Activated CD4-positive, alpha-beta T cell treated with anti-CD3 and anti-CD28 coated beads, Interleukin-2, amount 50 U/mL, for 4 hours (primary cell): Measurements from ENCODE around the gene METTL9.
A peak's percentile ranks its signal among the peaks of the same experiment; 100 is the strongest.
"Not testable (repeated sequence)": the region's sequence is repeated elsewhere in the genome, so short reads cannot be mapped to it uniquely, and the experiment has no call there.

Experiments
- DNase-seq, 2 experiments: peaks; one replicate each; pipeline ENCODE4 v3.0.0-alpha.2; 2020

METTL9 gene

GRCh38 chr16:21599122-21600030, at the start of gene METTL9:
Gene METTL9 (plus strand): TSS chr16:21599577. CDS start chr16:21599734, 157 bp downstream.
- DNase-seq: peak; percentile 91

GRCh38 chr16:21549975-21550374, 49.4 kb upstream of the METTL9 start:
- not testable (repeated sequence) for DNase-seq

DNA sequence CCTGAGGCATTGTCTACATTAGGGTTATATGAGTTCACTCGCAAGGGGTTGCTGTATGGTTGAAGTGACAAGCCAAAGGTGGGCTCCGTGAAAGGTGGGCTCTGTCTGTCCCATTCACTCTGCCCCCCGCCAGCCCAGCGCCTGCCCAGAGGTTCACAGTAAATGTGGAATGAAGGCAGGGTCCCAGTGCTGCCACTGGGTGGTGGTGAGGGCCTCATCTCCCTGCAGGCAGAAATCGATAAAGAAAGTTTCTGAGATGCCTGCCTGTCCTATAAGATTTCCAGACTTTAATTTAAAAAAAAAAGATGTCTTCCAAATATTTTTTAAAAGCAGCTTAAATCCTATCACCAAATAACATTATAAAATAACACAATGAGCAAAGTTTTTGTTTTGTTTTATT, 48.9 kb upstream of the METTL9 start:
- DNase-seq: not testable (repeated sequence)

- not testable (repeated sequence) for DNase-seq
These were observed 48.3 kb upstream of the METTL9 start for GRCh38 chr16:21551076-21551475.

DNA sequence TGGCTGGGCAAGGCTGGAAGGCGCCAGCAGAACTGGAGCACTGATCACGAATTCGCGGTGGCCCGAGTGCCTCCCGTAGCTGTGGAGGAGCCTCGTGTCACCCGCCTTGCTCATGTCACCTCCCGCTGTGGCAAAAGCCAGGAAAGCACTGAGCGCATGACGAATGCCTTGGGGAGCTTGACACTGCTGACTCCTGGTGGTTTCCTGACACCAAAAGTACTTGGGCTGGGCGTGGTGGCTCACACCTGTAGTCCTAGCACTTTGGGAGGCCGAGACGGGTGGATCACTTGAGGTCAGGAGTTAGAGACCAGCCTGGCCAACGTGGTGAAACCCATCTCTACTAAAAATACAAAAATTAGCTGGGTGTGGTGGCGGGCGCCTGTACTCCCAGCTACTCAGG, 47.8 kb upstream of the METTL9 start:
- DNase-seq: not testable (repeated sequence)

GRCh38 chr16:21553481-21554296, 45.7 kb upstream of the METTL9 start:
- DNase-seq: not testable (repeated sequence)

DNA sequence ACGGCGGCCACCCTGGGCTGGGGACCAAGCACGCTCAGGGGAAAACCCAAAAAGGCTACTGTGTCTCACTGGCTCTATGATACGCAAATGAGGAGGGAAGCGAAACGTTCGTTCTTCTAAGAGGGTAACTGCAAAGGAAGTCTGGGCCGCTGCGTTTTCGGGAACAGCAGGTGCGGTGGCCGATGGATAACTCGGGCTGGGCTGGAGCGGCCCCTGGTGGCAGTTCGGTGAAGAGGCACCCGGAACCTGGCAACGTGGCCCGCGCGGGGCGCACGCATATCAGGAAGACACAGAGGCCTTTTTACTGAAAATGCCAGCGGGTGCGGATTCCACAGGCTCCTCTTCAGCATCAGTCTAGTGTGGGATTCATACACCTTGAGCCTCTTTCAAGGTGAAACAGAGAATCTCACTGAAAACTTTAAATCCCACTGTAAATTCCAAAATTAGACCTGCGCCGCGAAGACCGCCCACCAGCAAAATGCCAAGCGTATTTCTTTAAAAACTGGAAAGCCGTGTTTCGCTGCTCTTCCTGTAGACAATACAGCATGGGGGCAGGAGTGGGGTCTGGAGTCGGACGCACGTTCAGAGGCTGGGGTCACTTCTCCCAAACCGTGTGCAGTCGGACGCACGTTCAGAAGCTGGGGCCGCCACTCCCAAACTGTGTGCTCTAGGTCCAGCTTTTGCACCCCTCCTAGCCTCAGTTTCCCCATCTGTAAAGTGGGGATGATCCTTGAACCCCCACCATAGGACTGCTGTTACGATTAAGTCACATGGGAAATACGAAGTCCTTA, 44.4 kb upstream of the METTL9 start:
- peak; percentile 89 to 90 for DNase-seq

- not testable (repeated sequence) for DNase-seq
These were observed 43.8 kb upstream of the METTL9 start for GRCh38 chr16:21555621-21556020.

DNA sequence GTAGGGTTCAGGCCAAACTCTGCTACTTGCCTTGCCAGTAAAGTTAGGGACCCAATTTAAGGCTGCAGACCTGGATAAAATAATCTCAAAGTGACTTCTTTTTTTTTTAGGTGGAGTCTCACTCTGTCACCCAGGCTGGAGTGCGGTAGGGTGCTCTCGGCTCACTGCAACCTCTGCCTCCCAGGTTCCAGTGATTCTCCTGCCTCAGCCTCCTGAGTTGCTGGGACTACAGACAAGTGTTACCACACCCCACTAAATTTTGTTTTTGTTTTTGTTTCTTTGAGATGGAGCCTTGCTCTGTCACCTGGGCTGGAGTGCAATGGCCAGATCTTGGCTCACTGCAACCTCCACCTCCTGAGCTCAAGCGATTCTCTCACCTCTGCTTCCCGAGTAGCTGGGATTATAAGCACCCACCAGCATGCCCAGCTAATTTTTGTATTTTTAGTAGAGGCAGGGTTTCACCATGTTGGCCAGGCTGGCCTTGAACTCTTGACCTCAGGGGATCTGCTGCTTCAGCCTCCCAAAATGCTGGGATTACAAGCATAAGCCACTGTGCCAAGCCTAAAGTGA, 43.3 kb upstream of the METTL9 start:
- not testable (repeated sequence) for DNase-seq

GRCh38 chr16:21556651-21557241, 42.6 kb upstream of the METTL9 start:
- DNase-seq: not testable (repeated sequence)

- DNase-seq: no peak
These were observed 38.9 kb upstream of the METTL9 start for GRCh38 chr16:21560462-21560861.

DNA sequence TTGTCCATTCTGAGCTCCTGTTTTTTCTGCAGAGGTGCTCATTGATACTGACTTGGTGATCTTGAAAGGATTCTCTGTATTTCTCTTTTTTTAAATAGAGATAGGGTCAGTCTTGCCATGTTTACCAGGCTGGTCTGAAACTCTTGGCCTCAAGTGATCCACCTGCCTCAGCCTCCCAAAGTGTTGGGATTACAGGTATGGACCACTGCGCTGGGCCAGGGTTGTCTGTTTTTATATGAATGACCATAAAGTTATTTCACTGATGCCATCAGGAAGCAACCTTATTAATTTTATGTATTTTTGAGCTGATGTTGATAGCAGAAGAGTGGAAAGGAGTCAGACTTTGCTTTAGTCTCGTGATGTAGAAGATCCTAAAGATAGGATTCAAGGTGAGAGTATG, 35.7 kb upstream of the METTL9 start:
- DNase-seq: no peak

GRCh38 chr16:21564367-21564766, 35.0 kb upstream of the METTL9 start:
- DNase-seq: not testable (repeated sequence)

DNA sequence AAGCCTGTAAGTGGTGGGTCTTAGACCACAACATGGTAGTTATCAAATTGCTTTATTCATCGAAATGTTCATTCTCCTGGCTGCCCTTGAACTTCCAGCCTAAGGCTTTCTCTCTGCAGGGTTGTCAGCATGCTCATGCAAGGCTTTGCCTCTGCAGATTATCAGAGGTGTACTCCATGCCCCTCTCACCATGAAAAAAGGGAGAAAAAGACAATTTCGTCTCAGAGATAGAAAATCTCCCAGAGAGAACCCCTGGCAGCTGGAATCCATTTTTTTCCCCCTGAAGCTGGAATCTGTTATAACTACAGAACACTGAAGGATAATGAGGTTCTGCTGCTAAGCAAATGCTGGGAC, 33.9 kb upstream of the METTL9 start:
- DNase-seq: no peak

GRCh38 chr16:21565861-21566669, 33.3 kb upstream of the METTL9 start:
- DNase-seq: no peak

GRCh38 chr16:21566891-21567414, 32.4 kb upstream of the METTL9 start:
- no peak for DNase-seq

DNA sequence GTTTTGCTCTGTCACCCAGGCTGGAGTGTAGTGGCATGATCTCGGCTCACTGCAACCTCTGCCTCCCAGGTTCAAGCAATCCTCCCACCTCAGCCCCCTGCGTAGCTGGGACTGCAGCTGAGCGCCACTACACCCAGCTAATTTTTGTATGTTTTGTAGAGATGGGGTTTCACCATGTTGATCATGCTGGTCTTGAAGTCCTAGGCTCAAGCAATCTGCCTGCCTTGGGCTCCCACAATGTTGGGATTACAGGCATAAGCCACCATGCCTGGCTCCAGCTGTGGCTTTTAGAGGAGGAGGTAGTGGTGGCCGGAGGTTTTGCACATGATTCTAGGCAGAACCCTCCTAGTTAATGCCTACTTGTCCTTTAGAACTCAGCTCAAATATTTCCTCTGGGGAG, 31.9 kb upstream of the METTL9 start:
- not testable (repeated sequence) for DNase-seq

DNA sequence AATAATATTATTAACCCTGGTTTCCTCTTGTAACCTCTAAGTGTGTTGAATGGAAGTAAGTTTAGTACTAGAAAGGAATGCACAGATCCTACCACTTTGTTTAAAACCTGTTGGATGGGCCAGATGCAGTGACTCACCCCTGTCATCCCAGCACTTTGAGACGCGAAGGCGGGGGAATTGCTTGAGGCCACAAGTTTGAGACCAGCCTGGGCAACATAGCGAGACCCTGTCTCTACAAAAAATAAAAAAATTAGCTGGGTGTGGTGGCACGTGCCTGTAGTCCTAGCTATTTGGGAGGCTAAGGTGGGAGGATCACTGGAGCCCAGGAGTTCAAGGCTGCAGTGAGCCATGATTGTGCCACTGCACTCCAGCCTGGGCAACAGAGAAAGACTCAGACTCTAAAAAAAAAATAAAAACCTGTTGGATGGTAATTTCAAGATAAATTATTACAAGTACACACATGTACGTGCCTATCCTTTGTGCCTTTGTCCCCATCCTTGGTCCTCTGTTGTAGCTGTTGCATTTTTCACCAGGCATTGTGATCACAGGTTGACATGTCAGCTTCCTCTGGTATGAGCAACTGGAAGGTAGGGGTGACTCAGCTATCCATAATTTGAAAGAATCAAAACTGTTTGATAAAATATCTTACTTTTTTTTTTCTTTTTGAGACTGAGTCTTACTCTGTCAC, 30.7 kb upstream of the METTL9 start:
- DNase-seq: no peak

DNA sequence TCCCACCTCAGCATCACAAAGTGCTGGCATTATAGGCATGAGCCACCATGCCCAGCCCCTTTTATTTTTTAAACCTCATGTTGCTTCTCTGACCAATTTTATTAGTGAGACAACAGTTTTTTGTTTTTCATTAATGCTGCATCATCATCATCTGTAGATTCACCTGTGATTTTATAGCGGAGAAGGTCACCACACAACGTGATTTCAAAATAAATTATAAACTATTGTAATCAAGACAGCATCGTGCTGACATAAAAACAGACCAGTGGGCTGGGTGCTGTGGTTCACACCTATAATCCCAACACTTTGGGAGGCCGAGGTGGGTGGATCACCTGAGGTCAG, 28.7 kb upstream of the METTL9 start:
- no peak for DNase-seq

GRCh38 chr16:21573506-21573905, 25.9 kb upstream of the METTL9 start:
- not testable (repeated sequence) for DNase-seq

DNA sequence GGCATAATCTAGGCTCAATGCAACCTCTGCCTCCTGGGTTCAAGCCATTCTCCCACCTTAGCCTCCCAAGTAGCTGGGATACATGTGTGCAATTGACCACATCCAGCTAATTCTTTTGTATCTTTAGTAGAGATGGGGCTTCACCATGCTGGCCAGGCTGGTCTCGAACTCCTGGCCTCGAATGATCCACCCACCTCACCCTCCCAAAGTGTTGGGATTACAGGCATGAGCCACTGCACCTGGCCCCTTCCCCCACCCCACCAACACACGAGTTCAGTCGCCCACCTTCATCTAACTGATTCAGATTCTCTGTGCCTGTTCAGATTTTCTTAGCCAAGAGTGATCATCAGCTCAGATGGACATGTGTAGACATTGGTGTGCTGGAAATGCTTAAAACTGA, 25.0 kb upstream of the METTL9 start:
- no peak for DNase-seq
